OCI-LY1 (cell line): ENCODE measurements around the gene STXBP6.

Experiments used
- EZH2 ChIP-seq: fragments of 200-600 bp; sonication (generic), shearing (Covaris generic); IDR thresholded peaks from 2 replicates; pipeline ENCODE4 v1.8.0; 2017; ENCODE audit warnings: borderline replicate concordance, mixed run types, mild to moderate bottlenecking, antibody characterized with exemption, low read length, moderate library complexity, mixed read lengths
- TF ChIP-seq, protein P1 (sequence below): fragments of 200-600 bp; sonication (generic), shearing (Covaris generic); IDR thresholded peaks from 2 replicates; pipeline ENCODE4 v1.5.1; 2017; ENCODE audit warnings: mild to moderate bottlenecking, antibody characterized with exemption, low read length, moderate library complexity, mixed read lengths

- TF ChIP-seq, protein P1, sequence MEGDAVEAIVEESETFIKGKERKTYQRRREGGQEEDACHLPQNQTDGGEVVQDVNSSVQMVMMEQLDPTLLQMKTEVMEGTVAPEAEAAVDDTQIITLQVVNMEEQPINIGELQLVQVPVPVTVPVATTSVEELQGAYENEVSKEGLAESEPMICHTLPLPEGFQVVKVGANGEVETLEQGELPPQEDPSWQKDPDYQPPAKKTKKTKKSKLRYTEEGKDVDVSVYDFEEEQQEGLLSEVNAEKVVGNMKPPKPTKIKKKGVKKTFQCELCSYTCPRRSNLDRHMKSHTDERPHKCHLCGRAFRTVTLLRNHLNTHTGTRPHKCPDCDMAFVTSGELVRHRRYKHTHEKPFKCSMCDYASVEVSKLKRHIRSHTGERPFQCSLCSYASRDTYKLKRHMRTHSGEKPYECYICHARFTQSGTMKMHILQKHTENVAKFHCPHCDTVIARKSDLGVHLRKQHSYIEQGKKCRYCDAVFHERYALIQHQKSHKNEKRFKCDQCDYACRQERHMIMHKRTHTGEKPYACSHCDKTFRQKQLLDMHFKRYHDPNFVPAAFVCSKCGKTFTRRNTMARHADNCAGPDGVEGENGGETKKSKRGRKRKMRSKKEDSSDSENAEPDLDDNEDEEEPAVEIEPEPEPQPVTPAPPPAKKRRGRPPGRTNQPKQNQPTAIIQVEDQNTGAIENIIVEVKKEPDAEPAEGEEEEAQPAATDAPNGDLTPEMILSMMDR, result no peak
- no peak for TF ChIP-seq EZH2
Measured at GRCh38 chr14:25041898-25042297, 8.0 kb downstream of the STXBP6 start.
